Natural killer cell (primary cell): ENCODE measurements around the gene MEMO1. TPM values are rescaled to one million over a fixed set of nuclear protein-coding genes. Genes with fewer than 3 reads are reported as not detected.
A peak's percentile ranks its signal among the peaks of the same experiment; 100 is the strongest.
"Not testable (repeated sequence)": the region's sequence is repeated elsewhere in the genome, so short reads cannot be mapped to it uniquely, and the experiment has no call there.

Experiments used
- ATAC-seq, 3 donors: fragments of 150-1000 bp in 2 of 3; fragments of 200-7000 bp in 1 of 3; cut with Tn5 transposase; 1 replicate in 1 of 3; 2 replicates in 2 of 3; pipeline ENCODE4 v1.10.0; 2021; ENCODE audit warnings: mild to moderate bottlenecking in 2 of 3, moderate library complexity in 2 of 3
- DNase-seq, 2 donors: peaks; one replicate each; pipeline versions ENCODE4 v3.0.0 to v3.0.0-alpha.2; 2013 to 2021; ENCODE audit warnings: mixed read lengths in 1 of 2
- H3K27ac ChIP-seq: one replicate; pipeline ENCODE4 v1.5.1; 2013; ENCODE audit warnings: mild to moderate bottlenecking, low read length
- H3K27me3 ChIP-seq: one replicate; pipeline ENCODE4 v1.6.1; 2013; ENCODE audit warnings: low read length; ENCODE audit not compliant: control insufficient read depth, insufficient read depth
- H3K36me3 ChIP-seq: one replicate; pipeline ENCODE4 v1.6.1; 2013; ENCODE audit warnings: low read length; ENCODE audit not compliant: control insufficient read depth, insufficient read depth
- H3K4me1 ChIP-seq: one replicate; pipeline ENCODE4 v1.6.1; 2013; ENCODE audit warnings: low read length; ENCODE audit not compliant: control insufficient read depth, insufficient read depth
- H3K4me3 ChIP-seq: one replicate; pipeline ENCODE4 v1.5.1; 2013; ENCODE audit warnings: low read length
- H3K9me3 ChIP-seq: one replicate; pipeline ENCODE4 v1.6.1; 2013; ENCODE audit warnings: low read length; ENCODE audit not compliant: control insufficient read depth, insufficient read depth
- H3K27ac Mint-ChIP-seq, 2 donors: one replicate each; pipeline ENCODE4 v1.8.0; 2022; ENCODE audit warnings: mild to moderate bottlenecking in 2 of 2, mixed read lengths in 2 of 2, moderate library complexity in 1 of 2
- H3K27me3 Mint-ChIP-seq, 2 donors: one replicate each; pipeline ENCODE4 v1.8.0; 2022; ENCODE audit warnings: low read depth in 2 of 2, mixed read lengths in 2 of 2
- H3K36me3 Mint-ChIP-seq: one replicate; pipeline ENCODE4 v1.8.0; 2022; ENCODE audit warnings: mixed read lengths
- H3K4me1 Mint-ChIP-seq, 2 donors: one replicate each; pipeline ENCODE4 v1.8.0; 2022; ENCODE audit warnings: mixed read lengths in 2 of 2
- H3K4me3 Mint-ChIP-seq: one replicate; pipeline ENCODE4 v1.8.0; 2022; ENCODE audit warnings: mild to moderate bottlenecking, moderate library complexity, mixed read lengths
- H3K9me3 Mint-ChIP-seq, 2 donors: one replicate each; pipeline ENCODE4 v1.8.0; 2022; ENCODE audit warnings: mixed read lengths in 2 of 2
- CTCF ChIP-seq: fragments of 200-600 bp; IDR thresholded peaks from one replicate; pipeline ENCODE4 v1.8.0; 2022; ENCODE audit warnings: antibody characterized with exemption
- WGBS: methylation state at CpG from one replicate; pipeline ENCODE4 v1.1.7; 2013; ENCODE audit warnings: missing lambda C conversion rate; ENCODE audit not compliant: insufficient coverage; 5-methylcytosine and 5-hydroxymethylcytosine counted together
- intact Hi-C: fragments of 100-400 bp; cut with micrococcal nuclease; formaldehyde crosslinking; loops from one replicate; pipeline ENCODE4 v1.14.2; 2022
- total RNA-seq, 4 donors: library from RNA; stranded (reverse); fragments of 120-200 nt in 1 of 4; gene quantifications; one replicate each; pipeline versions ENCODE4 v1.2.3 to v1.2.4, GENCODE V29; 2013 to 2022

The MEMO1 gene
- total RNA-seq, 3 donors from 2014 or later (not counting 1 experiment from before 2014, with no cell fraction given) = 48.6 to 51.9 (median 51.7) TPM

- Mint-ChIP-seq H3K9me3 (no peaks in the 10 kb centered on the region), H3K27me3 (no peaks in the 10 kb centered on the region), H3K4me1 (peaks cover 40 to 51% of the 10 kb centered on the region in 2 donors), H3K36me3 (no peaks in the 10 kb centered on the region), H3K27ac (peak overlapping the region; percentile 16 to 45), H3K4me3 (no peak overlapping the region)
- 80% methylated on average over 2 of the region's 2 CpGs for WGBS
- no peak for ATAC-seq
- no peak for DNase-seq
- peaks cover 25% of the 10 kb centered on the region for H3K4me1 ChIP-seq
- no peaks in the 10 kb centered on the region for H3K9me3 ChIP-seq
- intact Hi-C loops = no loop called here
- no peak overlapping the region for H3K27ac ChIP-seq
- no peak overlapping the region for H3K4me3 ChIP-seq
- TF ChIP-seq CTCF = no peak
- H3K36me3 ChIP-seq = no peaks in the 10 kb centered on the region
- no peaks in the 10 kb centered on the region for H3K27me3 ChIP-seq
Measured at GRCh38 chr2:31962757-31963361, 47.9 kb downstream of the MEMO1 start.

DNA sequence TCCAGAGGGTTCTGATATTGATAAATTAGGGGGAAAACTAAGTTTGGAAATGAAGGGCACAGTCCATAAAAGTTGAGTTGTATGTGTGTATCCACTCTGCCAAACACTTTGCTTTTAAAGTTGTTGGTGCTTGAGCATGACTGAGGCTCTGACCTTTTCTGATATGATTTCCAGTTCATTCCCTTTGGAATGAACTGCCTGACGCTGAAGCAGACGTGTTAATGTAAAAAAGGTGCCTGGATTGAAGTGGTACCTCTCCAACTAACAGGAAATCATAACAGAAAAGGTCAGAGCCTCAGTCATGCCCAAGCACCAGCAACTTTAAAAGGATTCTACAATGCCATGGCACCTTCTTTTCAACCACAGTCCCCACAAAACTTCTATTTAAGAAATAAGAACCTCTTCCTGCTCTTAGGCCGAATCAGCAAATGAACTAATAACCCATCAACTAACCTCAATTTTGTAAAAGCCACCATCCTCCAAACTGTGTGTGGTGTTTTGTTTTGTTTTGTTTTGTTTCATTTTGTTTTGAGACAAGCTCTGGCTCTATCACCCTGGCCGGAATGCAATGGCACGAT lies 52.6 kb downstream of the MEMO1 start:
- Mint-ChIP-seq H3K36me3 (no peaks in the 10 kb centered on the region), H3K27ac (peak overlapping the region; percentile 1 to 75), H3K9me3 (no peaks in the 10 kb centered on the region), H3K4me1 (peaks cover 45 to 54% of the 10 kb centered on the region in 2 donors), H3K27me3 (no peaks in the 10 kb centered on the region), H3K4me3 (peak overlapping the region; percentile 43)
- peaks cover 25% of the 10 kb centered on the region for H3K4me1 ChIP-seq
- H3K4me3 ChIP-seq = no peak overlapping the region
- H3K27me3 ChIP-seq = no peaks in the 10 kb centered on the region
- intact Hi-C loops = no loop called here
- TF ChIP-seq CTCF = no peak
- no peaks in the 10 kb centered on the region for H3K9me3 ChIP-seq
- H3K36me3 ChIP-seq = no peaks in the 10 kb centered on the region
- ATAC-seq (peak; percentile 20 to 54 (median 34)), DNase-seq (peak in 1 of 2 donors; percentile 10)
- 73% methylated on average over 4 of the region's 5 CpGs for WGBS
- H3K27ac ChIP-seq = peak overlapping the region; percentile 7

GRCh38 chr2:31957354-31958139 lies 53.3 kb downstream of the MEMO1 start:
- no peak for ATAC-seq
- Mint-ChIP-seq H3K27ac (peak overlapping the region; percentile 1 to 75), H3K4me3 (peak overlapping the region; percentile 83), H3K9me3 (no peaks in the 10 kb centered on the region), H3K27me3 (no peaks in the 10 kb centered on the region), H3K36me3 (no peaks in the 10 kb centered on the region), H3K4me1 (peaks cover 38 to 48% of the 10 kb centered on the region in 2 donors)
- Histone ChIP-seq H3K27ac (peak overlapping the region; percentile 7), H3K27me3 (no peaks in the 10 kb centered on the region), H3K4me1 (peaks cover 25% of the 10 kb centered on the region), H3K36me3 (no peaks in the 10 kb centered on the region), H3K9me3 (no peaks in the 10 kb centered on the region), H3K4me3 (no peak overlapping the region)
- DNase-seq = no peak
- intact Hi-C loops = no loop called here
- 80% methylated on average over 1 of the region's 1 CpG for WGBS
- TF ChIP-seq CTCF = no peak

- Histone ChIP-seq H3K4me1 (peaks cover 22% of the 10 kb centered on the region), H3K27ac (peak overlapping the region; percentile 7)
- peak; percentile 63 to 69 (median 69) for ATAC-seq
- peak in 1 of 2 donors; percentile 41 for DNase-seq
- H3K4me3 ChIP-seq, H3K27me3 ChIP-seq, H3K9me3 ChIP-seq, H3K9me3 Mint-ChIP-seq, intact Hi-C loops, H3K27me3 Mint-ChIP-seq, H3K36me3 ChIP-seq, H3K36me3 Mint-ChIP-seq: not testable (repeated sequence)
- H3K4me3 Mint-ChIP-seq = peak overlapping the region; percentile 83
- WGBS = 60% methylated on average over 4 of the region's 8 CpGs
- H3K27ac Mint-ChIP-seq = peak overlapping the region; percentile 1 to 75
- H3K4me1 Mint-ChIP-seq = peaks cover 34 to 43% of the 10 kb centered on the region in 2 donors
Measured at GRCh38 chr2:31956934-31957333, 53.9 kb downstream of the MEMO1 start.
